Activated T-cell treated with anti-CD3 and anti-CD28 coated beads, Interleukin-2, amount 50 U/mL, for 72 hours (primary cell): Measurements from ENCODE around the gene NUDT21. TPM values are rescaled to one million over a fixed set of nuclear protein-coding genes. Genes with fewer than 3 reads are reported as not detected.
A peak's percentile ranks its signal among the peaks of the same experiment; 100 is the strongest.

Experiments used
- ATAC-seq, 2 donors: fragments of 150-1000 bp; cut with Tn5 transposase; replicated peaks in 1 of 2; 2 replicates each; pipeline ENCODE4 v1.10.0; 2021; ENCODE audit warnings: moderate library complexity in 2 of 2, mild to moderate bottlenecking in 1 of 2
- DNase-seq, 2 donors: peaks; one replicate each; pipeline ENCODE4 v3.0.0; 2021 to 2022; ENCODE audit warnings: mixed read lengths in 1 of 2
- H3K27ac Mint-ChIP-seq: one replicate; pipeline ENCODE4 v1.8.0; 2022; ENCODE audit warnings: mild to moderate bottlenecking, moderate library complexity, mixed read lengths
- H3K27me3 Mint-ChIP-seq: one replicate; pipeline ENCODE4 v1.8.0; 2022; ENCODE audit warnings: low read depth, mixed read lengths
- H3K36me3 Mint-ChIP-seq, 2 donors: one replicate each; pipeline ENCODE4 v1.8.0; 2022; ENCODE audit warnings: mixed read lengths in 2 of 2, mild to moderate bottlenecking in 1 of 2; ENCODE audit not compliant: insufficient read depth in 2 of 2
- H3K4me1 Mint-ChIP-seq: one replicate; pipeline ENCODE4 v1.8.0; 2022; ENCODE audit warnings: low read depth, mixed read lengths
- H3K4me3 Mint-ChIP-seq, 2 donors: one replicate each; pipeline ENCODE4 v1.8.0; 2022; ENCODE audit warnings: mild to moderate bottlenecking in 2 of 2, mixed read lengths in 2 of 2, moderate library complexity in 2 of 2
- H3K9me3 Mint-ChIP-seq, 2 donors: one replicate each; pipeline ENCODE4 v1.8.0; 2022; ENCODE audit warnings: mixed read lengths in 2 of 2
- total RNA-seq, 2 donors: library from RNA; stranded (reverse); gene quantifications; one replicate each; pipeline ENCODE4 v1.2.3, GENCODE V29; 2022

NUDT21 gene
- total RNA-seq, 2 donors from 2014 or later: 304 to 350 TPM

DNA sequence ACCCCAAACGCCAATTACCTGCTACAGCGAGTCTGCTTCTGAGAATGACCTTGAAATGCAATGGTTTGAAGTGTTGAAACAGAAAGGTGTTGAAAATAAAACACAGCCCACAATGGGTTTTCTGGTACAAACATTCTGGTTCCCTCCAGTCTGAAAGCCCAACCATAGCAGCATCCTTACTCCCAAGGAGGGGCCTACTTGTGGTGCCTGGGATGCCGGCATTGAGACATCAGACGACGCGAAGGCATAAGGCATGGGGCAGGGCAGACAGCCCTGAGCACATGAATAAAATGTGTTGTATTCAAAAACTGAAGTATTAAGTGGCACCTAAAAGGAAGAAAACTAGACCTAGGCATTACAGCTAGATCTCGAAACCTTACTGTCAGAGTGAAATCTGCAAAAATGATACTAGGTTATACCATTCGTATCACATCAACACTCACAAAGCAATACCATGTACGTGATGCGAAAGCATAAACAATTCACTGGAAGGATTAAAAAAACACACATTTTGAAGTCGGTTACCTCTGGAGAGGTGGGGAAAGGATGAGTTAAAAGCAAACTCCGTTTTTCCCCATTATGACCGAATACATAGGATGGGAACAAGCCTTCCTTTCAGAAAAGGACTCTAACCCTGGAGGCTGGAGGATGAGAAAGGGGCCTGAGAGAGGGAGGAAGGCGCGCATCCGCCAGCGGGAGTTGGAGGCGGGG is 702 bp downstream of the NUDT21 start:
- no peaks in the 10 kb centered on the region for H3K9me3 Mint-ChIP-seq
- H3K36me3 Mint-ChIP-seq: peaks cover 13 to 40% of the 10 kb centered on the region in 2 donors
- DNase-seq (peak in 1 of 2 donors; percentile 17), ATAC-seq (peak; percentile 14 to 53)
- H3K4me3 Mint-ChIP-seq: peak overlapping the region; percentile 92 to 93
- H3K27me3 Mint-ChIP-seq: no peaks in the 10 kb centered on the region
- H3K27ac Mint-ChIP-seq: peak overlapping the region; percentile 100
- peaks cover 50% of the 10 kb centered on the region for H3K4me1 Mint-ChIP-seq

- peak overlapping the region; percentile 100 for H3K27ac Mint-ChIP-seq
- H3K4me3 Mint-ChIP-seq: peak overlapping the region; percentile 92 to 93
- no peak for DNase-seq
- H3K9me3 Mint-ChIP-seq: no peaks in the 10 kb centered on the region
- peaks cover 48% of the 10 kb centered on the region for H3K4me1 Mint-ChIP-seq
- H3K27me3 Mint-ChIP-seq: no peaks in the 10 kb centered on the region
- H3K36me3 Mint-ChIP-seq: peaks cover 9 to 32% of the 10 kb centered on the region in 2 donors
- ATAC-seq: no peak
These were observed 3.1 kb downstream of the NUDT21 start for GRCh38 chr16:56448005-56448404.

- Mint-ChIP-seq H3K36me3 (peaks cover 12 to 37% of the 10 kb centered on the region in 2 donors), H3K27ac (peak overlapping the region; percentile 100), H3K27me3 (no peaks in the 10 kb centered on the region), H3K9me3 (no peaks in the 10 kb centered on the region), H3K4me1 (peaks cover 41% of the 10 kb centered on the region), H3K4me3 (peak overlapping the region; percentile 92 to 93)
- ATAC-seq: peak in 1 of 2 donors; percentile 16
- no peak for DNase-seq
These were observed 3.8 kb downstream of the NUDT21 start for GRCh38 chr16:56447286-56447685.

GRCh38 chr16:56438038-56438437 is 13.1 kb downstream of the NUDT21 start:
- H3K9me3 Mint-ChIP-seq: no peaks in the 10 kb centered on the region
- H3K27ac Mint-ChIP-seq: peak overlapping the region; percentile 59
- ATAC-seq (peak in 1 of 2 donors; percentile 23), DNase-seq (no peak)
- peaks cover 11 to 28% of the 10 kb centered on the region in 2 donors for H3K36me3 Mint-ChIP-seq
- H3K4me1 Mint-ChIP-seq: no peaks in the 10 kb centered on the region
- H3K4me3 Mint-ChIP-seq: no peak overlapping the region
- H3K27me3 Mint-ChIP-seq: no peaks in the 10 kb centered on the region

- peaks cover 8 to 29% of the 10 kb centered on the region in 2 donors for H3K36me3 Mint-ChIP-seq
These were observed 14.9 kb downstream of the NUDT21 start for GRCh38 chr16:56436258-56436657.

DNA sequence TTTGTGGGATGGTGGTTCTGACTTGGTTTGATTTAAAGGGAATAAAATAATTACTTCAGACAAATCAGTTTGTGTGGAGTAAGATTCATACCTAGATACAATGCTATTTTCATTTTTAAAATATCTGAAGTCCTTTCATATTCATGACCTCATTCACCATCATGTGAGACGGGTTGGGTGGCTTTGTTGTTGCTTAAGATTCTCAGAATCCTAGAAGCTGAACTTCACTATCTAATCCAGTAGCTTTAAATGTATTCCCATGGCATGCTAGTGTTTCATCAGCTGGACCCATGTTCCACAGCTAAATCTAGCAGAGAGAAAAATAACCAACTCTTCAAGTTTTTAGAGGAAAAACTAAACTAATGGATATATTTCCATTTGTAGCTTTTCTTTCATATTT is 23.0 kb downstream of the NUDT21 start:
- DNase-seq (no peak), ATAC-seq (peak in 1 of 2 donors; percentile 4)
- Mint-ChIP-seq H3K27me3 (no peaks in the 10 kb centered on the region), H3K36me3 (peaks cover 6 to 15% of the 10 kb centered on the region in 2 donors), H3K27ac (peak overlapping the region; percentile 40), H3K4me1 (peaks cover 27% of the 10 kb centered on the region), H3K9me3 (no peaks in the 10 kb centered on the region), H3K4me3 (peak overlapping the region in 1 of 2 donors; percentile 6)

More at GRCh38 chr16:56436258-56436657, 14.9 kb downstream of the NUDT21 start:
- Mint-ChIP-seq H3K4me3 (no peak overlapping the region), H3K27me3 (no peaks in the 10 kb centered on the region), H3K9me3 (no peaks in the 10 kb centered on the region), H3K27ac (peak overlapping the region; percentile 84), H3K4me1 (no peaks in the 10 kb centered on the region)
- ATAC-seq: no peak
- DNase-seq: no peak

DNA sequence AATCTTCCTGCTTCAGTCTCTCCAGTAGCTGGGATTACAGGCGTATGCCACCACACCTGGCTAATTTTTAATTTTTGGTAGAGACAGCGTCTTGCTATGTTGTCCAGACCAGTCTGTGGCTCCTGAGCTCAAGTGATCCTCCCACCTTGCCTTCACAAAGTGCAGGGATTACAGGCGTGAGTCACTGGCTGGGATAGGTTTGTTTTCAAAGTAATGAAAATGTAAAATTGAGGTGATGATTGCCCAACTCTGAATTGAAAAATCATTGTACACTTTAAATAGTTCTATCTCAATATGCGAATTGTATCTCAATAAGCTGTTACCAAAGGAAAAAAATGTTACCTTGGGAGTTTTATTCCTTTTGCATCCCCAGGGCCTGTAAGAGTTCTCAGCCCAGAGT is 24.5 kb downstream of the NUDT21 start:
- Mint-ChIP-seq H3K9me3 (no peaks in the 10 kb centered on the region), H3K27me3 (no peaks in the 10 kb centered on the region), H3K4me1 (peaks cover 42% of the 10 kb centered on the region), H3K27ac (peak overlapping the region; percentile 91), H3K36me3 (peaks cover 4 to 7% of the 10 kb centered on the region in 2 donors), H3K4me3 (peak overlapping the region; percentile 71 to 89)
- ATAC-seq (no peak), DNase-seq (no peak)

DNA sequence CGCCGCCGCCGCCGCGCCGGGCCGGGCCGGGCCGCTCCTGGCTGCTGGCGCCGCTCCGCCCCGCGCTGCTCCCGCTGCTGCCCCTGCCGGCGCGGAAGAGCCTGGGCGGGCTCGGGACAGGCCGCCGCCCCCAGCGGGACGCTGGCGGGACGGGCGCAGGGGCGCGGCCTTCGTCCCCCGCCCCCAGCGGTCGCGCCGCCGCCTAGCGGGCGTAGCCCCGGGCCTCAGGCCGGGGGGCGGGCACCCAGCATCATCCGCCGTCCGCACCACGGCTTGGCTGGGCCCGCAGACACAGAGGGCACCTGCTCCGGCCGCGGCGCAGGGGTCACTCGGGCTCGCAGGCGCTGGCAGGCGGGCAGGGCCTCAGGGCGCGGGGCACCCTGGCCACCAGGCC is 25.7 kb downstream of the NUDT21 start, which contains the start of gene AMFR:
Gene AMFR, minus strand, starts transcription at position 107 of the 394 bp plus-strand sequence. CDS start 218 bp downstream, outside the sequence.
- peak within 1 kb of the TSS; percentile 90 to 99 for H3K4me3 Mint-ChIP-seq
- peaks cover 51% of the 10 kb centered on the region for H3K4me1 Mint-ChIP-seq
- ATAC-seq (peak; percentile 94 to 96), DNase-seq (peak; percentile 82 to 86)
- no peaks in the 10 kb centered on the region for H3K9me3 Mint-ChIP-seq
- peak within 1 kb of the TSS; percentile 96 for H3K27ac Mint-ChIP-seq
- peaks cover under 1 to 4% of the 10 kb centered on the region in 2 donors for H3K36me3 Mint-ChIP-seq
- H3K27me3 Mint-ChIP-seq: no peaks in the 10 kb centered on the region

DNA sequence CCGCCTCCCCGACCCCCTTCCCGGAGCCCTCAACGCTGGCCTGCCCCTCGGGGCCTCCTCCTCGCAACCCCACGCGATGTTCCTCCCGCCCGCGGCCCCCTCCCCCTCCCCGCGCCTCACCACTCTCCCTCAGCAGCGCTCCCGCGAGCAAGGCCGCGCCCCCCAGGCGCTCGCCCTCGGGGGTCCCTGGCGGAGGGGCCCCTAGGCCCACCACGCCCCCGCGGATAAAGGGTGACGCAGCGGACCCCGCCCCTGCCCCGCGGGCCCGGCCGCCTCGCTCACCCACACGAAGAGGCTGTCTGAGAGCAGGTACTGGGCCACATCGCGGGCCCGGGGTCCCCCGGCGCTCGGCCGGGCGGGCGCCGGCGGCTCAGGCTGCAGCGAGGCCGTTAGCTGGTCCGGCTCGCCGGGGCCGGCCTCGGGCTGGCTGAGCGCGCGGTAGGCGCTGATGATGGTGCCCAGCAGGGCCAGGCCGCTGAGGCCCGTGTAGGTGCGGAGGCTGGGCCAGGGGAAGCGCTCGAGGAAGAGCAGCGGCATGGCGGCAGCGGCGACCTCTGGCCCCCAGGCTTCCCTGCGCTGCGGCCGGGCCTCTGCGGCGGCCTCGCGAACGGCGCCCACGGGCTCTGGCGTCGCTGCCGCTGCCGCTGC is 26.2 kb downstream of the NUDT21 start:
- Mint-ChIP-seq H3K4me1 (peaks cover 56% of the 10 kb centered on the region), H3K9me3 (no peaks in the 10 kb centered on the region), H3K36me3 (peaks cover 0 to 4% of the 10 kb centered on the region in 2 donors), H3K27ac (peak overlapping the region; percentile 96), H3K27me3 (no peaks in the 10 kb centered on the region), H3K4me3 (peak overlapping the region; percentile 90 to 99)
- peak; percentile 57 to 58 for DNase-seq
- peak; percentile 40 to 54 for ATAC-seq

- Mint-ChIP-seq H3K36me3 (peaks cover 0 to 4% of the 10 kb centered on the region in 2 donors), H3K27me3 (no peaks in the 10 kb centered on the region), H3K4me3 (peak overlapping the region; percentile 90 to 99), H3K27ac (peak overlapping the region; percentile 96), H3K9me3 (no peaks in the 10 kb centered on the region), H3K4me1 (peaks cover 56% of the 10 kb centered on the region)
- no peak for DNase-seq
- no peak for ATAC-seq
These were observed 26.7 kb downstream of the NUDT21 start for GRCh38 chr16:56424404-56424764.

DNA sequence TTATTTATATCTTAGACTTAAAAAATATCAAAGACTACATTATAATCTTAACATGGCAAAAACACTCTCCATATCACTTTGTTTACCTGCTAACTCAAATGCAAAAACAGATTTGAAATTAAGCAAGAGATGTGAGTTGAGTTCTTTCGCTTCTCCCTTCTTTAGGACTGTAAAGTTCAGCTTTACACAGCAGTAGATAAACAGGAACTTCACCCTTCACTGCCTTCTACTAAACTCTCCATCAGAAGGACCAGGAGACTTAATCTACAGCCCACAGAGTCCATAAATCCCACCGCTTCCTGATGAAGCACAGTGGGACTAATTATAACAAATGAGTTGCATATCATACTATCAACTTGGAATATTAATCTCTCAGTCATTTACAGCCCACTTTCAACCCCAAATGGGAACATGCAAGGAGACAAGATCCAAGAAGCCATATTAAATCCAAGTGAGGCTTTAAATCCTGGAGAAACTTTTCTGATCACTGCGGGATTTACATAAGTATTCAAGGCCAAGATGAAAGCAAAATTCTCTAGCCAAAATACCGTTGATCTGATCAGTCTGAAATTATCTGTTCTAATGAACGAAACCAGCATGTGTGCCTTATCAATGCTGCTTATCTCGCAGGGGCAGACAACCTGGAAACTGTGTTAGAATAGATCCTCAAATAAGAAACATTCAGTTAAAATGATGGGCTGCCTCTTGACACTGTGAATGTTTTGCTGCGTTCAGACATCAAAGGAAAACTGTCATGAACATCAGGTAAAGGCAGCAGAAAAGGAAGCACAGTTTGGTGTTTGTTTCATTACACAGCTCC is 27.3 kb downstream of the NUDT21 start:
- Mint-ChIP-seq H3K4me3 (peak overlapping the region; percentile 90 to 99), H3K36me3 (peaks cover 0 to 4% of the 10 kb centered on the region in 2 donors), H3K27ac (peak overlapping the region; percentile 96), H3K4me1 (peaks cover 56% of the 10 kb centered on the region), H3K9me3 (no peaks in the 10 kb centered on the region), H3K27me3 (no peaks in the 10 kb centered on the region)
- ATAC-seq: no peak
- DNase-seq: no peak

- no peak overlapping the region for H3K27ac Mint-ChIP-seq
- H3K4me1 Mint-ChIP-seq: peaks cover 56% of the 10 kb centered on the region
- no peak for DNase-seq
- no peaks in the 10 kb centered on the region for H3K9me3 Mint-ChIP-seq
- ATAC-seq: no peak
- H3K4me3 Mint-ChIP-seq: peak overlapping the region; percentile 33 to 53
- H3K27me3 Mint-ChIP-seq: no peaks in the 10 kb centered on the region
- H3K36me3 Mint-ChIP-seq: peaks cover 0 to 4% of the 10 kb centered on the region in 2 donors
These were observed 28.2 kb downstream of the NUDT21 start for GRCh38 chr16:56422896-56423441.
